Thyroid gland (tissue), 4 donors: ENCODE results near the gene IL37.

Experiments
- POLR2A ChIP-seq, 2 donors: fragments of 450-650 bp; IDR thresholded peaks; one replicate each; pipeline ENCODE4 v1.6.1; 2017; ENCODE audit warnings: antibody characterized with exemption in 2 of 2, mild to moderate bottlenecking in 2 of 2, moderate library complexity in 1 of 2
- TF ChIP-seq, protein P1 (sequence below), 6 experiments: fragments of 200-600 bp in 3 of 6; fragments of 450-650 bp in 3 of 6; sonication (generic) in 3 of 6; IDR thresholded peaks; one replicate each; pipeline ENCODE4 v1.5.1; 2016 to 2019; ENCODE audit warnings: antibody characterized with exemption in 6 of 6, mild to moderate bottlenecking in 2 of 6, inconsistent platforms in 1 of 6, moderate library complexity in 1 of 6

DNA sequence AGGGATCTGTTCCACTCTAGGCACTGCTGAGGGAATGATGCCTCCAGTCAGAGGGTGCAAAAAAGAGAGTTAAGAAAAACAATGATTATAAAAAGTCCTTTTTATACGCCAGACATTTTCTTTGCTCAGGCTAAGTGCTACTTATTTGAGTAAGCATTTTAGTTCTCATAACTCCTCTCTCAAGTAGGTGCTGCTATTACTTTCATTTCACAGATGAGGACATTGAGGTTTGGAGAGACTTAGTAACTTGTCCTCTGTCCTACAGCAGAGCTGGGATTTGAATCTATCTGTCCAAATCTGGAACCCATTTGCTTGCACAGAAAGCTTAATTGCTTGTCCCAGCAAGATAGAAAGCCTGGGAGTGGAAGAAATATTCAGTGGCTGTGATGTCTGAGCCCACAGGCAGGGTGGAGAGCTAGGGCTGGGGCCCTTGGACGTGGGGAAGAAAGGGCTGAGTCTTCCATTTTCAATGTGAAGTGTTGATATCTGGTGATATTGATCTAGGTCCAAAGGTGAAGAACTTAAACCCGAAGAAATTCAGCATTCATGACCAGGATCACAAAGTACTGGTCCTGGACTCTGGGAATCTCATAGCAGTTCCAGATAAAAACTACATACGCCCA lies 5.8 kb downstream of the IL37 start:
- TF ChIP-seq, protein P1, sequence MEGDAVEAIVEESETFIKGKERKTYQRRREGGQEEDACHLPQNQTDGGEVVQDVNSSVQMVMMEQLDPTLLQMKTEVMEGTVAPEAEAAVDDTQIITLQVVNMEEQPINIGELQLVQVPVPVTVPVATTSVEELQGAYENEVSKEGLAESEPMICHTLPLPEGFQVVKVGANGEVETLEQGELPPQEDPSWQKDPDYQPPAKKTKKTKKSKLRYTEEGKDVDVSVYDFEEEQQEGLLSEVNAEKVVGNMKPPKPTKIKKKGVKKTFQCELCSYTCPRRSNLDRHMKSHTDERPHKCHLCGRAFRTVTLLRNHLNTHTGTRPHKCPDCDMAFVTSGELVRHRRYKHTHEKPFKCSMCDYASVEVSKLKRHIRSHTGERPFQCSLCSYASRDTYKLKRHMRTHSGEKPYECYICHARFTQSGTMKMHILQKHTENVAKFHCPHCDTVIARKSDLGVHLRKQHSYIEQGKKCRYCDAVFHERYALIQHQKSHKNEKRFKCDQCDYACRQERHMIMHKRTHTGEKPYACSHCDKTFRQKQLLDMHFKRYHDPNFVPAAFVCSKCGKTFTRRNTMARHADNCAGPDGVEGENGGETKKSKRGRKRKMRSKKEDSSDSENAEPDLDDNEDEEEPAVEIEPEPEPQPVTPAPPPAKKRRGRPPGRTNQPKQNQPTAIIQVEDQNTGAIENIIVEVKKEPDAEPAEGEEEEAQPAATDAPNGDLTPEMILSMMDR (IDR thresholded peaks at IDR 0.05) = no peak
- no peak for TF ChIP-seq POLR2A (IDR thresholded peaks at IDR 0.05)
